Measurements from ENCODE around the gene SMC3.
A peak's percentile ranks its signal among the peaks of the same experiment; 100 is the strongest.
"Not testable (repeated sequence)": the region's sequence is repeated elsewhere in the genome, so short reads cannot be mapped to it uniquely, and the experiment has no call there.

Gene SMC3

GRCh38 chr10:110567201-110568054, at the start of gene SMC3:
Gene SMC3, plus strand, starts transcription at chr10:110567695. Its CDS starts 122 bp downstream, at chr10:110567817.
- DNase-seq: peak; percentile 95

- DNase-seq: no peak
These were observed 45.0 kb upstream of the SMC3 start for GRCh38 chr10:110522365-110522988.

GRCh38 chr10:110523736-110524135, 43.8 kb upstream of the SMC3 start:
- DNase-seq: no peak

- DNase-seq: no peak
These were observed 43.2 kb upstream of the SMC3 start for GRCh38 chr10:110524179-110524858.

- no peak for DNase-seq
These were observed 42.6 kb upstream of the SMC3 start for GRCh38 chr10:110524859-110525232.

- DNase-seq: no peak
These were observed 41.9 kb upstream of the SMC3 start for GRCh38 chr10:110525349-110526260.

- no peak for DNase-seq
These were observed 39.7 kb upstream of the SMC3 start for GRCh38 chr10:110527731-110528171.

GRCh38 chr10:110528224-110528996, 39.1 kb upstream of the SMC3 start:
- no peak for DNase-seq

GRCh38 chr10:110528997-110529524, 38.4 kb upstream of the SMC3 start:
- not testable (repeated sequence) for DNase-seq

- DNase-seq: no peak
These were observed 37.9 kb upstream of the SMC3 start for GRCh38 chr10:110529596-110530011.

- DNase-seq: no peak
These were observed 37.2 kb upstream of the SMC3 start for GRCh38 chr10:110530131-110530831.

GRCh38 chr10:110531687-110532086, 35.8 kb upstream of the SMC3 start:
- no peak for DNase-seq

- DNase-seq: not testable (repeated sequence)
These were observed 34.9 kb upstream of the SMC3 start for GRCh38 chr10:110532628-110533027.

- DNase-seq: no peak
These were observed 34.3 kb upstream of the SMC3 start for GRCh38 chr10:110533149-110533548.

GRCh38 chr10:110534571-110534970, 32.9 kb upstream of the SMC3 start:
- DNase-seq: no peak

GRCh38 chr10:110535958-110536891, 31.3 kb upstream of the SMC3 start:
- no peak for DNase-seq

GRCh38 chr10:110539091-110539490, 28.4 kb upstream of the SMC3 start:
- DNase-seq: no peak

GRCh38 chr10:110540031-110540430, 27.5 kb upstream of the SMC3 start:
- DNase-seq: no peak

- DNase-seq: no peak
These were observed 22.4 kb upstream of the SMC3 start for GRCh38 chr10:110544958-110545537.
